ENCODE results near the gene DUS2. TPM values are rescaled to one million over a fixed set of nuclear protein-coding genes. Genes with fewer than 3 reads are reported as not detected.

The DUS2 gene
- total and polyA plus RNA-seq, 9 of the 15 experiments (the other 6 are each of a cell fraction or from before 2014, with no cell fraction given) = 5.8 to 22.5 (median 20.6) TPM

- peak; percentile 37 for TF ChIP-seq PRDM10 (IDR thresholded peaks at IDR 0.05; ENCODE audit: partially characterized antibody)
- peak; percentile 47 for TF ChIP-seq NEUROD1 (IDR thresholded peaks at IDR 0.05; ENCODE audit: borderline replicate concordance, low read depth, low read length, partially characterized antibody)
- no peak for TF ChIP-seq JUND (IDR thresholded peaks at IDR 0.05; ENCODE audit: borderline replicate concordance, low read depth, low read length)
- peak; percentile 23; the same call in 1 of the 3 replicates for TF ChIP-seq JUND (tag; IDR thresholded peaks at IDR 0.05; ENCODE audit: borderline replicate concordance, low read depth, low read length)
- TF ChIP-seq FOXP4 (CRISPR knock-in tag; IDR thresholded peaks at IDR 0.05; ENCODE audit: borderline replicate concordance) = no peak
- peak; percentile 86 for TF ChIP-seq DEAF1 (CRISPR knock-in tag; IDR thresholded peaks at IDR 0.05)
- peak; percentile 31; the same call in 1 of the 2 replicates for TF ChIP-seq SIN3B (IDR thresholded peaks at IDR 0.05; ENCODE audit: low read depth)
- no peak for TF ChIP-seq ATF1 (CRISPR knock-in tag; IDR thresholded peaks at IDR 0.05)
- peak; percentile 34; the same call in 1 of the 2 replicates for TF ChIP-seq ATF1 (tag; IDR thresholded peaks at IDR 0.05)
- peak; percentile 78 for TF ChIP-seq MYNN (IDR thresholded peaks at IDR 0.05)
- TF ChIP-seq MYNN (CRISPR knock-in tag; IDR thresholded peaks at IDR 0.05) = no peak
- TF ChIP-seq XRCC5 (IDR thresholded peaks at IDR 0.05; ENCODE audit: low read depth, low read length) = peak; percentile 68; the same call in 1 of the 2 replicates
- TF ChIP-seq GABPB1 (CRISPR knock-in tag; IDR thresholded peaks at IDR 0.05) = peak; percentile 31; the same call in 1 of the 2 replicates
- TF ChIP-seq ZNF282 (CRISPR knock-in tag; IDR thresholded peaks at IDR 0.05) = no peak
- TF ChIP-seq ATF4 (CRISPR knock-in tag; IDR thresholded peaks at IDR 0.05) = no peak
- TF ChIP-seq NCOA2 (IDR thresholded peaks at IDR 0.05; ENCODE audit: partially characterized antibody in 2 of 2) = no peak
- no peak for TF ChIP-seq PATZ1 (CRISPR knock-in tag; IDR thresholded peaks at IDR 0.05; ENCODE audit: borderline replicate concordance)
These were observed 17.6 kb downstream of the DUS2 start (continued) for GRCh38 chr16:68040506-68041288.
